A673 (cell line): ENCODE measurements around the gene WDR7. TPM values are rescaled to one million over a fixed set of nuclear protein-coding genes. Genes with fewer than 3 reads are reported as not detected.
A peak's percentile ranks its signal among the peaks of the same experiment; 100 is the strongest.

Experiments used
- BruUV-seq: library from RNA; stranded (reverse); fragments of 400-500 nt; replicated peaks from 2 replicates; lab custom pipeline; 2021; lab: Mats Ljungman, UMichigan
- CTCF ChIA-PET: fragments of 300-600 bp; sonication (Branson Sonifier 250); formaldehyde crosslinking; loops from one replicate; lab custom pipeline; 2022; ENCODE audit warnings: antibody characterized with exemption; lab: Charles Lee
- POLR2A ChIA-PET: fragments of 300-600 bp; sonication (Branson Sonifier 250); formaldehyde crosslinking; loops from one replicate; lab custom pipeline; 2022; ENCODE audit warnings: antibody characterized with exemption; ENCODE audit not compliant: low non-redundant PET; lab: Charles Lee
- DNase-seq: peaks from one replicate; pipeline ENCODE4 v3.0.0-alpha.2; 2015; ENCODE audit warnings: low spot score
- H3K27ac ChIP-seq: fragments of 200-600 bp; sonication (generic); 2 replicates; pipeline ENCODE4 v1.5.1; 2016; ENCODE audit warnings: mixed run types, low read depth, mild to moderate bottlenecking, mixed read lengths, antibody characterized with exemption, low read length; ENCODE audit not compliant: poor library complexity, severe bottlenecking
- H3K27me3 ChIP-seq: fragments of 200-600 bp; sonication (generic); replicated peaks from 2 replicates; pipeline ENCODE4 v1.6.1; 2017; ENCODE audit warnings: mixed run types, low read depth, mild to moderate bottlenecking, mixed read lengths, antibody characterized with exemption, low read length; ENCODE audit not compliant: insufficient read depth, poor library complexity
- H3K36me3 ChIP-seq: fragments of 200-600 bp; sonication (generic); 2 replicates; pipeline ENCODE4 v1.6.1; 2016; ENCODE audit warnings: mixed run types, mild to moderate bottlenecking, mixed read lengths, antibody characterized with exemption, low read length; ENCODE audit not compliant: insufficient read depth, poor library complexity, severe bottlenecking
- H3K4me1 ChIP-seq: fragments of 200-600 bp; sonication (generic); 2 replicates; pipeline ENCODE4 v1.6.1; 2017; ENCODE audit warnings: mixed run types, mild to moderate bottlenecking, mixed read lengths, antibody characterized with exemption, low read length; ENCODE audit not compliant: insufficient read depth, poor library complexity, severe bottlenecking
- H3K4me3 ChIP-seq: fragments of 200-600 bp; sonication (generic); 2 replicates; pipeline ENCODE4 v1.5.1; 2016; ENCODE audit warnings: low read depth, mixed run types, mild to moderate bottlenecking, mixed read lengths, low read length; ENCODE audit not compliant: poor library complexity, severe bottlenecking
- H3K9me3 ChIP-seq: fragments of 200-600 bp; sonication (generic); 2 replicates; pipeline ENCODE4 v1.6.1; 2016; ENCODE audit warnings: mixed run types, low read depth, mild to moderate bottlenecking, mixed read lengths, antibody characterized with exemption, low read length; ENCODE audit not compliant: poor library complexity, severe bottlenecking
- EZH2 ChIP-seq: fragments of 200-600 bp; sonication (generic); IDR thresholded peaks from 2 replicates; pipeline ENCODE4 v1.6.1; 2017; ENCODE audit warnings: borderline replicate concordance, low read depth, mild to moderate bottlenecking, mixed read lengths, antibody characterized with exemption, low read length; ENCODE audit not compliant: poor library complexity, severe bottlenecking
- intact Hi-C: fragments of 100-400 bp; cut with micrococcal nuclease; formaldehyde crosslinking; loops from one replicate; pipeline ENCODE4 v1.10.0; 2022; ENCODE audit not compliant: unreplicated experiment
- total RNA-seq: library from RNA; stranded (reverse); gene quantifications from 2 replicates; pipeline ENCODE4 v1.2.3, GENCODE V29; 2021
- TF ChIP-seq, protein P1 (sequence below): fragments of 300-800, 200-600 bp; sonication (generic); conservative IDR thresholded peaks from 2 replicates; pipeline ENCODE4 v1.5.1; 2017; ENCODE audit warnings: low read depth, mild to moderate bottlenecking, antibody characterized with exemption, low read length, moderate library complexity, mixed read lengths

WDR7 gene
- total RNA-seq, 1 experiment from 2014 or later, result 21.2 TPM

DNA sequence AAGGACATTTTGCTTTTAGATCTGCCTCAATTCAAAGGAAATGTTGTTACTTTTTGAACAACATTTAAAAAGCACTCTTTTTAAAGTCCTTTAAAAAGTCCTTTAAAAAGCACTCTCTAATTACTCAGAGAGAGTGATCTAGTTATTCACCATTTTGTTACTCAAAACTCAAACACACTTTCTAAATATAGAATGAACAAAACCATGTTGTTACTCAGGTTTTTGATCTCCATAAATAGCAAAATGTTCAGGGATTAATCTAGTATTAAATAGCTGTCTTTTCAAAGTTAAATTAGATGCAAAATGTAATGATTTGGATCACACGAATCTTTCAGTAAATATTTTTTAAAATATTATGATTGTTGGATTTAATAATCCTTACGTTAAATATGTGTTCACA, 352.2 kb downstream of the WDR7 start:
- Histone ChIP-seq H3K9me3 (no peaks in the 10 kb centered on the region), H3K4me3 (no peak overlapping the region), H3K4me1 (peaks cover 60% of the 10 kb centered on the region), H3K36me3 (no peaks in the 10 kb centered on the region), H3K27me3 (no peaks in the 10 kb centered on the region), H3K27ac (no peak overlapping the region)
- no peak for DNase-seq
- ChIA-PET POLR2A (no interaction called here), CTCF (no interaction called here)
- no TSS peak for BruUV-seq
- no peak for TF ChIP-seq EZH2
- TF ChIP-seq, protein P1, sequence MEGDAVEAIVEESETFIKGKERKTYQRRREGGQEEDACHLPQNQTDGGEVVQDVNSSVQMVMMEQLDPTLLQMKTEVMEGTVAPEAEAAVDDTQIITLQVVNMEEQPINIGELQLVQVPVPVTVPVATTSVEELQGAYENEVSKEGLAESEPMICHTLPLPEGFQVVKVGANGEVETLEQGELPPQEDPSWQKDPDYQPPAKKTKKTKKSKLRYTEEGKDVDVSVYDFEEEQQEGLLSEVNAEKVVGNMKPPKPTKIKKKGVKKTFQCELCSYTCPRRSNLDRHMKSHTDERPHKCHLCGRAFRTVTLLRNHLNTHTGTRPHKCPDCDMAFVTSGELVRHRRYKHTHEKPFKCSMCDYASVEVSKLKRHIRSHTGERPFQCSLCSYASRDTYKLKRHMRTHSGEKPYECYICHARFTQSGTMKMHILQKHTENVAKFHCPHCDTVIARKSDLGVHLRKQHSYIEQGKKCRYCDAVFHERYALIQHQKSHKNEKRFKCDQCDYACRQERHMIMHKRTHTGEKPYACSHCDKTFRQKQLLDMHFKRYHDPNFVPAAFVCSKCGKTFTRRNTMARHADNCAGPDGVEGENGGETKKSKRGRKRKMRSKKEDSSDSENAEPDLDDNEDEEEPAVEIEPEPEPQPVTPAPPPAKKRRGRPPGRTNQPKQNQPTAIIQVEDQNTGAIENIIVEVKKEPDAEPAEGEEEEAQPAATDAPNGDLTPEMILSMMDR, result no peak
- intact Hi-C loops, result loop anchor here (5.0 kb wide), 1 partner anchor 434 kb away; the partner anchor contains the start of gene ONECUT2

DNA sequence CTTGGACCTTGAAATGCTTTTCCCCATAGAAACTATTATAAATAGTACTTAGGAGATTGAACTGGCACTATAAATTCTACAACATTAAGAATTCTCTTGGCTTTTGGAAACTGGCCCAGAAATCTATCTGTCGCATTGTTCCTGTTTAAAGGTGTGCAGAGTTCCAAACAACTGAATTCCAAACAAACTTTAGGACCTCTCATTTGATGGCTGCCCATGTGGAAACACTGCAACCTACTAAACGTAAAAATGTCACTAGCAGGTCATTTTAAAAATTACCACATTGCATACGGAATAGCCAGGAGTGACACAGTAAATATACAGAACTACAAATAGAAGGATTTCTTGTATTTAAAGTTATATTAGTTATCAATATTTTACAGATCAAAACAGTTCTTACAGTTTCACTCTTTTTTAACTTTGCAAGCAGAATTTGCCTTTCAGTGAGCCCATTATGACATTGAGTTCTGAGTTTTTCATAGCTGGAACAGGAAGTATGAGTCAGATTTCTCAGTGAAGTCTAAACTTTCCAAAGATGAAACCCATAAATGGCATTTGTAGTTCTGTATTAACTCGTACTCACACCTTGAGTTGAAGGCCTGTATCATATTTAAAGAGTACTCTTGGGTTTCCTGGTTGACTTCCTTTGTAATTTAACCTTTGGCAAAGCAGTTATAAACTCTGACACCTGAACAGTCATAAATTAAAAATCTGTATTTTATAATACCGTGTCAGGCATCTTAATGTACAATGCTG, 353.4 kb downstream of the WDR7 start:
- Histone ChIP-seq H3K27ac (peak overlapping the region; percentile 53), H3K36me3 (no peaks in the 10 kb centered on the region)
- CTCF ChIA-PET, result no interaction called here

DNA sequence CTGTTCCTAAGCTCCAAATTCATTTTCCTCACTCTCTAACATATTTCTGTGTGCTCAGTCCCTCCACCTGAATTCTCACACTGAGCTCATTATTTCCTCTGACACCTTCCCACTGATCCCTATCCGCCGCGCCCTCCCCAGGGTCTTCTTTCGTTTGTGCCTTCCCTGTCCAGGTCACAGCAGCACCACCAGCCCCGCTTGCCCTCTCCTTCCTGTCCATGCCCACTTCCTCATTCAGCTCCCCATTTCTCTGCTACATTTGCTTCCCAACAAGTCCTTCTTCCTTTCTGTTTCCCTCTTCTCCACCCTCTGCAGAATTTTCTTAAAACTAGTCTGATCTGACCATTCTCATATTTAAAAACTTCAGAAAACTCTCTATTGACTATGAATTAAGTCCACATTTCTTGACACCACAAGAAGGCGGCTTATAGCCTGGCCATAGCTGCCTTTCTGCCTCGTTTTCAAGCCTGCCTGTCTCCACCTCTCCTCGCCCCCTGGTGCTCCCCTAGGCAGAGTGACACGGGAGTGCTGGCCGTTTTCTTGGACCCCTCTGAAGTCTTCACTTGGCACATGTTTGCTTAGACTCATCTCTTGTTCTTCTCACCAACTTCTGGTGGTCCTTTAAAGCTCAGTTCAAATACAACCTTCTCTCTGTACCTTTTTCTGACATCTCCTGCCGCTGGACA, 357.0 kb downstream of the WDR7 start:
- intact Hi-C loops, result no loop called here
- no peak for DNase-seq
- TF ChIP-seq, protein P1, result no peak
- no peak for TF ChIP-seq EZH2
- ChIA-PET POLR2A (no interaction called here), CTCF (no interaction called here)
- no peaks in the 10 kb centered on the region for H3K27me3 ChIP-seq
- H3K4me1 ChIP-seq, result peaks cover 22% of the 10 kb centered on the region
- H3K4me3 ChIP-seq, result no peak overlapping the region
- no peaks in the 10 kb centered on the region for H3K9me3 ChIP-seq
- H3K36me3 ChIP-seq, result no peaks in the 10 kb centered on the region
- no peak overlapping the region for H3K27ac ChIP-seq
- no TSS peak for BruUV-seq

More for the DNA sequence above, 353.4 kb downstream of the WDR7 start:
- Histone ChIP-seq H3K4me1 (peaks cover 58% of the 10 kb centered on the region), H3K9me3 (no peaks in the 10 kb centered on the region), H3K4me3 (no peak overlapping the region), H3K27me3 (no peaks in the 10 kb centered on the region)
- no peak for TF ChIP-seq EZH2
- TF ChIP-seq, protein P1, result no peak
- POLR2A ChIA-PET, result no interaction called here
- no TSS peak for BruUV-seq
- intact Hi-C loops, result loop anchor here (5.0 kb wide), 1 partner anchor 433 kb away; the partner anchor contains the start of gene ONECUT2
- peak; percentile 74 for DNase-seq
